NOMO-1 treated with dmso at 0.1 percent for 144 hours (cell line): ENCODE data around the gene CTNNBL1.

Source experiments
- DNase-seq: peaks from one replicate; lab custom pipeline; 2025; ENCODE audit not compliant: unreplicated experiment; lab: John Stamatoyannopoulos, UW

CTNNBL1 gene

DNA sequence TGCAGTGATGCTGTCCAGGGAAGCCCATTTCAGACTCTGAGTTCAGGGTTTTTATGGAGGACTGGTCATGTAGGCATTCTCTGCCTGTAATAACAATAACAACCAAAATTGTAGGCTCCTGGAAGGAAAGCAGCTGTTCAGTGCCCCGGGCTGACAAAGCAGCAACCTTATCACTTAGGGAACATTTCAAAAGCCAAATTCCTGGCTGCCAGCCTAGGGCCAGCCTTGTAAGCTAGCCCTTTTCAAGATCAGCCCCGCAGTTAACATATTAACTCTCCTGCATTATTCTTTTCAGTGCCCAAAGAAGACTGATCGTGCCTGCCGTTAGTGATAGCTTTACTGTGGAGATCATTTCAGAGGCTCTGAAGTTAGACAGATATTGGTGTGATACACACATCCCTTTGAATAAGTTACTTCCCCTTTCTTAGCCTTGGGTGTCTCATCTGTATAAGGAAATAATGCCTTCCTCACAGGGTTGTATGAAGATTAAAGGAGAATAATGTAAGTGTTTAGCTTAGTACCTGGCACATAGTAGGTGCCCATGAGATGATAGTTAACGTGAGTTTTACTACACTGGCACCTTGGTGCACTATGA is 44.1 kb downstream of the CTNNBL1 start:
- no peak for DNase-seq

DNA sequence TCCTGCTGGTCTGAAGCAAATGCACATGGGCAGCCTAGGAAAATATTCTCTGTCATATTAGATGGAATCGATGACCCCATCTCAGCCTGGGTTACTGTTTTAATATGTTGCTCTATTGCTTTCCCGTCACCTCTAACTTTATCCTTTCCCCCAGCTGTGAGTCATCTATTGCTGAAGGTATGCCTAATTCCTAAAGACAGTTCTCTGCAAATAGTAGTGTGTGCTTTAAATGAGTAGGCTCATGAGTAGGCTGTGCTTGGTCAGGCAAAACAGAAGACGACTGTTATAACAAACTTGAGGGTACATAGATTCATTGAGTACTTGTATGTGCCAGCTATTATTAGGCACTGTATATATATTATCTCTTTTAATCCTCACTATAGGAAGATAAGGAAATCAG is 47.2 kb downstream of the CTNNBL1 start:
- DNase-seq: no peak

DNA sequence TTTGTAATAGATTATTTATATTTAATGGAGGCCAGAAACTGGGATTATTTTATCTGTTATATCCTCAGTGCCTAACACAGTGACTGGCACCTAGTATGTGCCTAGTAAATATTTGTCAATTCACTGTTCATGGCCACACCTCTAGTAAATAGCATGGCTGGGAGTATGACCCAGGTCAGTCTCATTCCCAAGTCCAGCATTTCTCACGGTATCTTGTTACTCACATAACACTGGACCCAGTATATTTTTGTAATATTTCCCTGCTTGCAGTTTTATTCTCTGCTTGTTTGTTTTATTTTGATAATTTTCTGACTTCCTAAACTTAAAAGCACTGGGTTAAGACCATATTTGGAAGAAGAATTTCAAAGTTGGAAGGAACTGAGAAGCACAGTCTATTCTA is 47.7 kb downstream of the CTNNBL1 start:
- DNase-seq: no peak

- DNase-seq: no peak
Observed at GRCh38 chr20:37742131-37742530, 48.3 kb downstream of the CTNNBL1 start.

DNA sequence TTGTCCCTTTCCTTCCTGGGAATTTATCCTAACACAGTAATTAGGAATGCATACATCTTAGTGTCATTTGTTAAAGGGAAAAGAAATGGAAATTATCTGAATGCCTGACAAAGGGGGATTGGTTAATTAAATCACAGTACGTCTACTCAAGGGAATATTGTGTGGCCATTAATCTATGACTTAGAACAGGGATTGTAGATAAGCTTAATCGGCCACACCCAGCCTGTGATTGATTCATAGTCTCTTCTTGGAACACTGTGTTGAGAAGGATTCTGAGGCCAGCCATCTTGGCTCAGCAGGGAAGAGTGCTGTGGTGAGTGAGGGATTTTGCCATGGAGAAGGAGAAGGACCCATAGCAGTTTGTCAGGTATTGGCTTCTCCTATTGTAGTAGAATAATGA is 50.5 kb downstream of the CTNNBL1 start:
- DNase-seq: no peak

DNA sequence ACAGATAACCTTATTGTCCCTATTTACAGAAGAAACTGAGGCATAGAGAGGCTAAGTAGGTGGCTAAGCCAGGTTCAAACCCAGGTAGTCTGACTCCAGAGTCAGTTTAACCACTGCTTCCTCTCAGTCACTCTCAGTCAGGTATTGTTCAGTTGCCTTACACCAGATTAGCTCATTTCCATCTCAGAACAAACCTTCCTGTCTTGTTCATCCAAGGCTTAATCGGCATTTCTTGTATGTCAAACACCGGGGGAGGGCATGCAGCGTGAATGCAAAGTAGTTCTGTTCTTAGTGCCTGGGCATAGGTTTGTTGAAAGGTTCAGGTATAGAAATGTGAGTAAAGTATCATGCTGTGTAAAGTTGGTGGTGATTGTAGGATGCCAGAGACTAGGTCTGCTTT is 51.7 kb downstream of the CTNNBL1 start:
- DNase-seq: no peak

GRCh38 chr20:37748015-37748414 is 54.2 kb downstream of the CTNNBL1 start:
- no peak for DNase-seq

- no peak for DNase-seq
Observed at GRCh38 chr20:37749218-37749617, 55.4 kb downstream of the CTNNBL1 start.

DNA sequence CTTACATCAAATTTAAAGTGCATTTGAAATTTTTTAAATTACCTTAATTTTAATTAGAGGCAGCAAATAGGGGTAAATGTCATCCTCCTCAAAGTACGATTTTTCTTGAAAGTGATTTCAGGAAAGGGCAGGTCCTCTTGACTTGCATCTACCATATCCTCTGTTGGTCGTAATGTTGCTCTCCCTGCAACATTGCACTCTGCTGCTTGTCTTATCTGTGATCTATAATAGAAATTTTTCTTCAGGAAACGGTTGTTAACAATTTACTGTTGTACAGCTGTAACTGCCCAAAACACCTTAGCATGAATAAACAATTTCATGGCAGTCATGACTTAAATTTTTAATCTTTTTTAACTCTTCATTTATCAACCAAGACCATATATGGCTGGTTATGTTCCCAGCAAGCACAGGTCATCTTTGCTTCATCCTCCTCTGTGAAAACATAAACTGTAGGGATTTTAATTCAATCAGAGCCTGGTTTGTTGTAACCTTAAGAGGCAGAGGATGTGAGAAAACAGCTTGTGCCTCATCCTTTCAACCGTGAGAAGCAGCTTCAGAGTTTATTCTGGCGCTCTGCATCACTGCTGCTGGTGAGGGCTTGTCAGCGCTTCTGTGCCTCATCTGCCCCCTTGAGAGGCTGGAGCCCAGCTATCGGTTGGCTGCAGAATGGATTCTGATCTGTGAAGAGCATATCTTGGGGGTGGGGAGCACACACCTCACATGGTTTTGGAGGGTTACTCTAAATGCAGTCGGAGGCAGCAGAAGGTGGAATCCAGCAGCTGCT is 56.0 kb downstream of the CTNNBL1 start:
- no peak for DNase-seq

GRCh38 chr20:37755665-37756064 is 61.8 kb downstream of the CTNNBL1 start:
- no peak for DNase-seq

DNA sequence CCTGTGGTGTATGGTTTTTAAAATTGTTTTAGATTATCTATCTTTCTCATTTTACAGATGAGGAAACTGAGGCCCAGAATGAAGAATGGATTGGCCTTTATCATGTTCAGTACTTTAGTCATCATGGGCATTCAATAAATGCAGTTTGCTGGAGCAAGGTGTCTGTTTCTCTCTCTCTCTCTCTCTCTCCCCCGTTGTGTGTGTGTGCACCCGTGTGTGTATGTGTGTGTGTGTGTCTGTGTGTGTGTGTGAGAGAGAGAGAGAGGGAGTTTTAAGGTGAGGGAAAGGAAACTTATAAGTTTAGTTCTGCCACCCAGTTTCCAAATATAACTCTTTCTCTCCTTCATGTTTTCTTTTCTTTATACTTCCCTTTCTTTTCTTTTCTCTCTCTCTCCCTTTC is 62.4 kb downstream of the CTNNBL1 start:
- DNase-seq: no peak

GRCh38 chr20:37757550-37757949 is 63.7 kb downstream of the CTNNBL1 start:
- no peak for DNase-seq

DNA sequence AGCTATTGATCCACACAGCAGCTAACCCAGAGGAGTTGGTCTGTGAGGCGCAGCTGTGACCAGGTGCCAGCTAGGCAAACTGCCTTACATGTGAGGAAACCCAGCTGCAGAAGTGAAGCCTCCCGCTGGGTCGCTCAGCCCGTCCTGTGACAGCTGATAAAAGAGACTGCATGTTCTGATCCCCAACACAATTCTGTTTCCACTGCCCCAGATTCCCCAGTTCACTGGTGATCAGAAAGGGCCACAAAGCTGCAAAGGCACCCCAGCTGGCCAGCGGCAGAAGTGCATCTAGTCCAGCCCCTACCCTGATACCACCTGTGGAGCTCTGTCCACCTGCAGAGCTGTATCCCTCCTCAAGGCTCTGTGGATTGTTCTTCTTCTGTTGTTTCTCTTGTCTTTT is 64.5 kb downstream of the CTNNBL1 start:
- DNase-seq: no peak

DNA sequence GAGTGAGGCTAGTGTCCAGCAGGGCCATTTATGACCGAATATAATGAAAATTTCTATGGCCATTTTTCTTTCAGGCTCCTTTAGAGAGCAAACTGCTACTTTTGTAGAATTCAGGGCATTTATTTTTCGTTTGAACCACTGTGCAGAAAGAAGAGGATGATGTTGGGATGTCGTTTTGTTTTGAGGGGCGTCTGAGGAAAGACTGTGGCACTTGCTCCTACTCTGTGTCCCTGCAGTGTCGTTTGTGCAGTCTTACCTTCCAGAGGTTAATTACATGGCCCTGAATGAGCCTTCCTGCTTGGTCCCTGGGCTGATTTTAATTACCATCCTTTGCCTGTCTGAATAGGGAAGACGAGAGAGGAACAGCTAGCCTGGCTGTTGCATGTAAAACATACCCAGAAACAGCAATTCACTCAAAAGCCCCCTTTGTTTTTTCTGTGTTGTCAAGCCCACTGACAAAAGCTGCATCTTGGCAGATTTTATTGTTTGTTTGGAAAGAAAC is 65.3 kb downstream of the CTNNBL1 start:
- DNase-seq: no peak

- no peak for DNase-seq
Observed at GRCh38 chr20:37759761-37760209, 66.0 kb downstream of the CTNNBL1 start.

- DNase-seq: no peak
Observed at GRCh38 chr20:37760322-37760721, 66.5 kb downstream of the CTNNBL1 start.

DNA sequence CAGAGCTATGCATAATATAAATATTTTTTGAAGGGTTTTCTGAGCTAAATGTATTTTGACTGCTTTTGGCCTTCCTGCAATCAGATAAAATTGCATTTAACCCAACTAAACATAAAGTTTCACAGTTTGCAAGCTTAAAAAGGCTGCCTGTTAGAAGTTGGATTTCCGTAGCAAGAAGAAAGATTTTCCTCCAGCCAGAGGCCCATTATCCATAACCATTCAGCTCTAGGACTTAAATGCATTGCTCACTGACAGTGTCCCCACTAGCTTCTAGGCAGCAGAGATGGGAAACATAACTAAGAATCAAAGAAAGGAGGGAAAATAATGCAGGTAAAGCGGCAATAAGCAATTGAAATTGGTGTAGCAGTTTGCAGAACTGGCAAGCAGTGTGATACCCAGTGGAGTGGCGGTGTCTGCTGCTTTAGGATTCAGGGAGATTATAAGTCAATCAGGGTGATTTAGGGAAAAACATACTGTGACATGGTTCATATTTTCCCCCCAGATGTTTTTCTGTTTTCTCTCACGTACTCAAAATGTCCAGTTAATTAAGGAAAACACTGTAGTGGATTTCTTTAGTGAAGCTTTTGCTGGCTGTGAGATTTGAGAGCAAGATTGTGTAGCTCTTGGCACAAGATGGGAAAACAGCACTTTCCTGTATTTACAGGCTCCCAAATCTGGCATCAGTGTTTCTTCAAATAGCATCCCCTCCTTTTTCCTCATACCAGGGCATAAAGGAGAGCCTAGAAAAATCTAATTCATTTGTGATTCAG is 69.1 kb downstream of the CTNNBL1 start:
- no peak for DNase-seq

- DNase-seq: no peak
Observed at GRCh38 chr20:37764333-37764935, 70.6 kb downstream of the CTNNBL1 start.

GRCh38 chr20:37770908-37771307 is 77.1 kb downstream of the CTNNBL1 start:
- no peak for DNase-seq

DNA sequence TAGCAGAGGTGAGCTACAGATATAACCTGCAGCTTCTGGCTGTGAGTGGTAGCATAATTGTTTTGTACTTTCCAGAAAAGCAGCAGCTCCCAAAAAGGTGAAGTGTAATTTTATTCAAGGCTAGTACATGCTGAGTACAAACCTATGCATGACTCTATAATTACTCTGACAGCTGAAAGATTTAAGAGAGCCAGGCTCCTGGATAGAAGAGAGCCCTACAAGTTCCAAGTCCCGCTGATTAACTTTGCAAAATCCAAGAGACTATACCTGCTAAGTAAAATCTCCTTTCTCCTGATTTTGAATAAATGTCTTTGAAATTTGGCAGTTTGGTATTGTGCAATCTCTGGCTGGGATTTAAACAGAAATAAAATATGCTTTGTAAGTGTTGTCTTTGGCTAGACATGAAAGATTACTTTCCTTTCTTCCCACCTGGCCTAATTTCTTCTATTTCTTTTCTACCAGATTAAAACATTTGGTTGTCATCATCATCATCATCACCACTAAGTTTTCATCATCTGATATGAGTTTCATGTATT is 79.5 kb downstream of the CTNNBL1 start:
- DNase-seq: no peak

DNA sequence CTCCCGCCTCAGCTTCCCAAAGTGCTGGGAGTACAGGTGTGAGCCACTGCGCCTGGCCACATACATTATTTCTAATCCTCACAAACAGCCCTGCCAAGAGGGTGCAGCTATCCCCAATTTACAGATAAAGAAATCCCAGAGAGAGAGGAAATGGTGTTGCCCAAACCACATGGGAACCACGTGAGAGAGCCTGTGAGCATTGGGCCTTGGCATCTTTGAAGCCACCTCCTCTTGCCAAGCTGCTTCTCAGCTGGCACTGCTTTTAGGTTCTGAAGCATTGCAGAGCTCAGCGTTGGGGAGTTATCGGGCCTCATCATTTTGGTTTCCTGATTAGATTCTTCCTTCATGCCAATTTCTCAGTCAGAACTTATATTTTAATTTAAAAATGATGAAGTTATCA is 80.3 kb downstream of the CTNNBL1 start:
- DNase-seq: no peak
